GM21825 (cell line): ENCODE measurements around the gene TSPAN18.

Source experiments
- ATAC-seq: cut with Tn5 transposase; IDR thresholded peaks from one replicate; pipeline ENCODE4 v1.9.1; 2021; ENCODE audit warnings: mild to moderate bottlenecking, moderate library complexity; ENCODE audit not compliant: unreplicated experiment

TSPAN18 gene

DNA sequence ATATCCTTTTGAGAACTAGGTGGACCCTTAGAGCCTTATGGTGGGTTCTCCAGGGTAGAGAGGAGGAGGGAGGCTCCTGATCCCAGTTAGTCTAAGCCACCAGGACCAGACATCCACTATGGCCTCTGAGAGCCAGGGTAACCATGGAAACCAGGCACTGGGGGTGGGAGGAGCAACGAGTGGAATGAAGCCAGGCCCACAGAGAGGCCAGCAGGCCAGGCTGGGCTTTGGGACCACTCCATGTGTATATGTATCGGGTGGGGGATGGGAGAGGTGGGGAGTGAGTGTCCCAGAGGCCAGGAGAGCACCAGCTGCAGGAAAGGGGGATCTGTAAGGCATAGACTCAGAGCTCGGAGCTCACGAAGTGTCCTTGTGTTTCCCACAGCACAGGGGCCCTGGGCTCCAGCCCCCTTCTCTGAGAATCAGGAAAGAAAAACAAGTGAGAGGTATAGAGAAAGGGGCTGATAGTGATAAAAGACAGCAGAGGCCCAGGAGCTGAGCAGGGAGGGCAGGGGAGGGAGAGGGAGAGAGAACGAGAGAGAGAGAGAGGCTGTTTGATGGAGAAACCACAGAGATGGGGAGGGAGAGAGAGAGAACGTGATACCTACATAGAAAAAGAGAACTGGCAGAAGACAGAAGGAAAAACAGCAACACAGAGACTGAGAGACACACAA is 15.5 kb upstream of the TSPAN18 start:
- ATAC-seq, result no peak

DNA sequence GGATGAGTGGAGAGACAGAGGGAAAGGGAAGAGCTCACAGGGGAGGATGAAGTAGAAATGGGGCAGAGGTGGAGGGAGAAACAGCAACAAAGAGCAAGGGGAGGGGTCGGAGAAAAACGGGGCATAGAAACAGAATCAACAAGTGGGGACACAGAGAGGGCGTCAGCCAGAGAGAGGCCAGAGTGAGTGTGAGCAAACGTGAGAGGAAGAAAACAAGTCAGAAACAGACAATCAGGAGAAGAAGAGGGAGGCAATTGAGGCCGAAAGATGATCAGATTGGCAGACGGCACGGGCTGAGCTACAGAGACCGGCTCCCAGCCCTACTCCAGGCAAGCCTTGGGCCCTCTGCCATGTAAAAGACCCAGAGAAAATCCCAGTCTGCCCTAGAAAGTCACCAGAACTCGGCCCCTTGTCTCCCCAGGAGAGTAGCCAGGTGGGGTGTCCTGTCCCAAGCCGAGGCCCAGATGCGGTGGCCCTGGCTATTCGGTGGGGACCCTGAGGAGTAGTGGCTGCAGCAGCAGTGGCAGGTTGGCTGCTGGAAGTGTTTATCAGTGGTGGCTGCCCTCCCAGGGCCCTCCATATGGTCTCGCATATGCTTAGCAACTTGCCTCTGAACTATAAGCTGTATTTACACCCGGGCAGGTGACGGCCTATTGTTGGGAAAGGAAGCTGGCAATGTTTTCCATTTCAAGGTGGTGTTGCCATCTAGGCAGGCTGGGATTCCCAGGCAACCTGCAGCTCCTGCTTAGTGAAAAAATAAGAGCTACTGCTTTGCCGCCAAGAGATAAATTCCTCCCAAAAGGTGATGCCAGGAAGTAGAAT is 14.8 kb upstream of the TSPAN18 start:
- no peak for ATAC-seq

DNA sequence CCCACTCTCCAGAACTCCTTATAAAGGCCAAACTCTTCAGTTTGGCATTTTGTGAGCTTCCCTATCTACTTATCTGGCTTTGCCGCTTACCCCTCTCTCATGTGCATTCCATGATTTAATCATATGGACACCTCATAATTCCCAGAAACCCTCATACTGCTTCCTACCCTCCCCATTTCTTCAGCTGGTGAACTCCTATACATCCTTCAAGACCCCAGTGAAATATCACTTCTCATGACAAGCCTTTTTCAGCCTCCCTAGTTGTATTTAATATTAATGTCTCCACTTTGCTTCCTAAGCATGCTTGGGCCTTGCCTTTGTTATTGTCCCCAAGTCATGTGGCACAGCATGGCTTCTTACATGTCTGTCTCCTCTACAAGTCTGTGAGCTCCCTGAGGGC is 13.7 kb upstream of the TSPAN18 start:
- no peak for ATAC-seq

DNA sequence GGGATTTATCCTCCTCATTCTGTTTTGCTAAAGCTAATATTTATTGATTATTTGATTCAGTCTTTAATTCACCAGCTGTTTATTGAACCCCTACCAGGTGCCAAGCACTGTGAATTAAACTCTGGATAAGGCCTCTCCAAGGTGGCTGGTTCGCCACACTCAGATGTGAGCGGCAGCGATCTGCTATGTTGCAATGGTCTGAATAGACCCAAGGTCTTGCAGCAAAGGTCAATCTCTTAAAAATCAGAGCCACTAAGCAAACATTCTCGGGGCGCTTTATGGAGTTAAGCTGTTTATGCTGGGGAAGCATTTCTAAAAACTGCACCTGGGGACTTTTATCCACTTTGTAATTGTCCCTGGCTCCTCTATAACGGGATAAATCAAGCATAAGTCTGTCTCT is 10.5 kb upstream of the TSPAN18 start:
- ATAC-seq, result no peak

DNA sequence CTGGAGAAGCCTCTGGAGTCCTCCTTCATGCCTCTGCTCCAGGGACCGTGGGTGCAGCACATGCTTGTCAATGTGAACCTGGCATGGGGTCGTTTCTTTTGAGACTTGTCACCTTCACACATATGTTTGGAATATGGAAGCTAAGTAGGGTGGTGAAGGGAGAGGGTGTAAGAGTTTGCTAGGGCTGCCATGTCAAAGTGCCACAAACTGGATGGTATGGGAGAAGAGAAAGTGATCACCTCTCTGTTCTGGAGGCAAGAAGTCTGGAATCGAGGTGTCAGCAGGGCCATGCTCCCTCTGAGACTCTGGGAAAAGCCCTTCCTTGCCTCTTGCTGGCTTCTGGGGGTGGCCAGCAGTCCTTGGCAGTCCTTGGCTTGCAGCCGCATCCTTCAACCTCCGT is 8.7 kb upstream of the TSPAN18 start:
- ATAC-seq, result no peak

DNA sequence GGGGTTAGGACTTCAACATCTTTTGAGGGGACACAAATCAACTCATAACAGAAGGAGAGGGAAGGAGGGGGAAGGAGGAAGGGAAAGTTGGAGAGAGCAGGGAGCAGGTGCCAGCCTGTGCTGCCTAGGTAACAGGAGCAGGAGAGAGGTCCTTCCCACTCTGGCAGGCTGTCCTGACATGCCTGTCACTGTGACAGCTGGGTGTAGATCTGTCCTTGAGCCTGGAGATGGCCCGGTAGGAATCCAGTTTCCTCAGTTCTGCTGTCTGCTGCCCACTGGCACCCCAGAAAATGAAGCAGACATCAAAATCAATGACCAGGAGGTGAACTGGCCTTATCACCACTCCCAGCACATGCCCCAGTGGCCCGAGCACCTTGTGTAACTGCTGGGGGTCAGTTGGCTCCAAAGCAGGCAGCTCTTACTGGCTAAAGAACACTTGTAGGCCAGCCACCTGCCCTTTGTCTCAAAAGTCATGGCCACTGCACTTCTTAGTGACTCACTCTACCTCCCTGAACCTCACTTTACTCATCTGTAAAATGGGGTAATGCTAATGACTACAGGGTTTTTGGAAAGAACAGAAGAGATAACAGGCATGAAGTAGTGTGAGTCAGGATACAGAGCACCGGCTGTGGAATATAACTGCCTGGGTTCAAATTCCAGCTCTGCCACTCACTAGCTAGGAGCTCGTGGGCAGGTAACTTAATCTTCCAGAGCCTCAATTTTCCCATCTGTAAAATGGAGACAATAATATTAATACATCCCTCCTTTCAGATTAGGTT is 8.0 kb upstream of the TSPAN18 start:
- no peak for ATAC-seq

DNA sequence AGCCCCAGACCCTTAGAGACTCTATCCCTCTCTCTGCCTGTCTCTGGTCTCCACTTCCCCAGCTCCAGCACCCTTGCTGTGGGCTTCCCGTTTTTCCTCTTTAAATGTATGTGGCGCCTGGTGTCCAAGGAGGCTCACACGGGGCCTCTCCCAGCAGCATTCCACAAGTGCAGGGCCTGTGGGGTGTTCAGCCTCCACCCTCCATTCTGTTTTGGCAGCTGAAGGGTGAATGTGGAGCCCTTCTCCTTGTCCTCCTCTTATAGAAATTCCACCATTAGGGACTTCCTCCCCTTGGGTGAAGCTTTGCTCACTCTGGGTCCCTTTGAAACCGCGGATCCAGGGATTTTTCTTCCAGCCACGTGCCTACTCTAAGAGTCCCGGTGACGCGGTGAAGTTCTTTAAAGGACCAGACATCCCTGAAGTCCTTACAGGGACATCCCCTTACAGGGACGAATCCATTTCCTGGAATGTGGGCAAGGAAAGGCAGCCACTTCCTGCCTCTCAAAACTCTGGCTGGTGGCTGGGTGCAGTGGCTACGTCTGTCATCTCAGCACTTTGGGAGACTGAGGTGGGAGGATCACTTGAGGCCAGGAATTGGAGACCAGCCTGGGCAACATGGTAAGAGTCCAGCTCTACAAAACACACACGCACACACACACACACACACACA is 1.6 kb upstream of the TSPAN18 start:
- ATAC-seq, result no peak

DNA sequence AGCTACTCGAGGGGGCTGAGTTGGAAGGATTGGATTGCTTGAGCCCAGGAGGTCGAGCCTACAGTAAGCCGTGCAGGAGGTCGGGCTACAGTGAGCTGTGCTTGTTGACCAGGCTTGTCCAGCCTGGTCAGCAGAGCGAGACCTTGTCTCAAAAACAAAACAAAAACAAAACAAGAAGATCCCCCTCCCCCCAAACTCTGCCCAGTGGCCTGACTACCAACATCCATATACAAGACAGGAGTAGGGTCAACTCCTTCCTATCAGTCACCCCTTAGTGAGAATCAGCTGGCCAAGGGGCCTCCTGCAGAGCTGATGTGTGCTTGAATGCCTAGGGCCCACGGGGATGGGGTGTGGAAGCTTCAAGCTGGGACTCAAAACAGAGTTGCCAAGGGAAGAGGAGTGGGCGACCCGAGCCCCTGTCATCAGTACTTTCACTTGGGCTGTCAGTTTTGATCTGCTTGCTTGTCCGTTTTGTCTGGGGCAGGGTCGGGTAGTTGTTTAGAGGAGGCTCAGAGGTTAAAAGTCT is 942 bp upstream of the TSPAN18 start:
- no peak for ATAC-seq

DNA sequence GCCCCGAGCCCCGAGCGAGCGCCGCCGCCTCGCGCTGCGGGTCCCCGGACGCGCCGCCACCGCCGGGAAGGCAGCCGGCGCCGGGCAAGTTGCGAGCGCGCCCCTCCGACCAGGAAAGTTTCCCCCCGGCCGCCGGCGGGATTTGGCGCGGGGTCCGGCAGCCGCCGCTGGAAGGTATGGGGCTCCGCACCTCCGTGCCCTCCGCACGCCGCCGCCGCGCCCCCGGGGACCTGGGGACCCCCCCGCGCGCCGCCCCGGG is 281 bp downstream of the TSPAN18 start:
- no peak for ATAC-seq

DNA sequence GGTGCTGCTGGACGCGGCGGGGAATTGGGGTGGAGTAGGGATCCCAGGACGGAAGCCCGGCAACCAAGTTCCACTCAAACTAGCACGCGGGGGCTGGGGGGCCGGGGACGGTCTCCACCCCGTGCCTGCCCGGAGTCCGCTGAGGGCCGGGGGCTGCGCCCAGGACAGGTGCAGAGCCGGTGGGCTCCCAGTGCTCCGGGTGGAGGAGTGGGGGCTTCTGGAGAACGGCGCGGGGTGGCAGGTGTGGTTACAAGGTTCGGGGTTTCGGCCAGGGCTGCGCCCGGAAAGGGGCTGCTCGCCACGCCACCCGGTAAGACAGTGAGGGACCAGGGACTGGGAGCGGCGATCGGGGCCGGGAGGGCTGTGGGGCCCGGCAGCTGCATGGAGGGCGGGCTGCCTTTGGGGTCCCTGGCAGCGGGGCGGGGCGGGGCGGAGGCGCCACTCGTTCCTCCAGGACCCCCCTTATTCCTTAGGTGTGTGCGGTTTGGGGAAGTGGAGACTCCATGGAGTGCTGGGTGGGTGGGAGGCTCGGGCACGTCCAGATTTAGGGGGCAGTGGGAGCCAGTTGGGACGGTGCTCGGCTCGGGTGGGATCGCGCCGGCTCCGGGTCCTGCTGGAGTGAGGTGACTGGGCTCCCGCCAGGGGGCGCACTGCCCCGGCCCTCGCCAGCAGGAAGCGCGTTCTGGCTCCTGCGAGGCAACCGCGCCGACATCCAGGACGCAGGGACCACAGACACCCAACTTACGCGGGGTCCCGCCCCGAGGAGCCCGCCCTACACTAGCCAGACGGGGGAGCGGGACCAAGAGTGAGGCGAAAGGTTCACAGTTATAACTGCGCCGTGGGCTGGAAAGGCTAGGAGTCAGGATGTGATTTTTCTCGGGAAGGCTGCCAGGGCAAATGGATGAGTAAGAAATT is 868 bp downstream of the TSPAN18 start:
- peak; percentile 50 for ATAC-seq

DNA sequence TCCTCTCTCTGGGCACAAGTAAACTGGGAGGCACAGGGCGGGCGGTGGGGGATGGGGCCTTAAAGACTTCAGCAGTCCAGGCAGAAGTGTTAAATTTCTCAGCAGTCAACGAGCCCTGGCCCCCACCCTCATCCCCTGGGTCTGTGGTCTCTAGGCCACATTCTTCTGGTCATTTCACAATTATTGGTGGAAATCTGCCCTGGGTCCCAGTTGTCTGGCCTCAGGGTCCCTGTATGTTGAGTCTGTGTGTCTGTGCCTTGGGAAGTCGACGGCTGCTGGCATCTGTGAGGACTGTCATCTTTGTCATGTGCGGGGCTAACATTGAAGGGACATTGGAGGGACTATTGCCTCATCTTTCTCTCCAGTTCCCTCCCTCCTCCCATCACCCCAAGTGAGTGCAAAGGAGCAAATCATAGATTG is 1.7 kb downstream of the TSPAN18 start:
- ATAC-seq, result no peak

DNA sequence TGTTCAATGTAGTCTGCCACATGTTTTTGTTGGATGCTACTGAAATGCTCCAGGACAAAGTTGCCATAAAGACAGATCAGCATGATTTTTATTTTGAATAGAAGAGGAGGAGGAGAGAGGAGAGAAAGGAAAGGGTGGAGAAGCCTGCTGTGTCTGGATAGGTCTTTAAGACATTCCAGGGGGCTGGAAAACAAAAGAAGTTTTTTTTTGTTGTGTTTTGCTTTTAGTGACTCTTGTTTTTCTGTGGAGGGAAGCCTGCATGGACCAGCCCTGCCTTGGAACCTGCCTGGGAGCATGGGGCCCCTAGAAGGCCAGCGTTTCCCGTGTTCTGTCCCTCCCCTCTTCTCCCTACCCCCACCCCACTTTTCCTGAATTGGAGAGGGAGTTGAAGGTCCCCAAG is 2.3 kb downstream of the TSPAN18 start:
- ATAC-seq, result no peak

DNA sequence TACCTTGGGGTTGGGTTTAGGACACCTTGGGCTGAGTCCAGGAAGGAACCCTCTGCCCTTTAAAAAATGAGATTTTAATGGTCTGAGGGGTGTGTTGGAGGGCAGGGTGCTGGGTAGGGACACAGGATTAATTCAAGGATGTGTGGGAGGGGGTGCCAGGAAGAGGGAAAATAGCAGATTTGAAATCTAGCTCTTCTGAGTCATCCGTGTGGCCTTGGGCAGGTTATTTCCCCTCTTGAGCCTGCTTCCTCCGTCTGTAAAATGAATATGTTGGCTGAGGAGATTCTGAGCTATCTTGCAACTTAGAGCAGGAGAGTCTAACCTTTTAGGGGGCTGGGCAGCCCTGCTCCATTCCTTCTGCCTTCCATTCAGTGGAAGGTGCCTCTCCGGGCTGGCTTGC is 3.0 kb downstream of the TSPAN18 start:
- ATAC-seq, result no peak

DNA sequence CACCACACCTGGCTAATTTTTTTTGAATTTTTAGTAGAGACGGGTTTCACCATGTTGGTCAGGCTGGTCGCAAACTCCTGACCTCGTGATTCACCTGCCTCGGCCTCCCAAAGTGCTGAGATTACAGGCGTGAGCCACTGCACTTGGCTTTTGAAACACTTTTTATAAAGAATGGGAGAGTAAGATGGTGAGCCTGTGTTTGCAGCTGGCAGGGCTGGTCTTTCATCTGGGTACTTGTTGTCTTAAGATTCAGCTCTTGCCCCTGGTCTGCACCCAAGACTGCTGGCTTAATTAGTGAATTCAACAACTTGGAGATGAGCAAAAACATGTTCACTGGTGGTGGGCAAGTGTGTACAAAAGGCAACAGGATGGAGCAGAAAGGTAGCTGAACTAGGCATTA is 4.0 kb downstream of the TSPAN18 start:
- ATAC-seq, result no peak

DNA sequence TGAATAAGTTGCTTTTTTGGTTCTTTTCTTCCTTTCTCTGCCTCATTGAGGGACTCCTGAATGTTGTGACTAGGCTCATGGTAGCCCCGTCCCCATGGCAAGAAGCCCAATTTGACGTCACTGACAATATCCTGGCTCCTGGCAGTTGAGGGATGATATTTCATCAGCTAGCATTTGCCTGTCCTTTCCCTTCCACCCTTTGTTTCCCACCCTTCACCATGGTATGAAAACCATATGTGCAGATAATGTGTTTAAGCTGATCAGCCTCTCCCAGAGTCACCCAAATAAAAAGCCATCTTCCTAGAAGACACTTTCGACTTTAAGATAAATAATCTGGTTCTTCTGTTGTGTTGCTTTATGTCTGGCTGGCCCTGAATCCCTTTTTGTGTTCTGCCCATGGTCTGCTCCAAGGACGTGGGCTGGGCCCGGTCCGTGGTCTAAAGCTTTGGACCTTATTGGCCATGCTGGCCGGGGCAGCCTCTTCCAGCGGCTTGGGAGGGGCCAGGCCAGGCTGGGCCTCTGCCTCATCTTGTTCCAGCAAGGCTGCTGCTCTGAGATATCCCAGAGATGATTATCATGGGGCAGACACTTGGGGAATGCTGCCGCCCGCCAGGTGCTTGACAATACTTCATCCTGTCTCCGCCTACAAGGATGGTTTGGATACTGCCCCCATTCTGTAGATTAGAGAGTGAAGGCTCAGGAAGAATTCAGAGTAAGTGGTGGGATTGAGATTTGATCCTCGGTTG is 5.1 kb downstream of the TSPAN18 start:
- ATAC-seq, result no peak

DNA sequence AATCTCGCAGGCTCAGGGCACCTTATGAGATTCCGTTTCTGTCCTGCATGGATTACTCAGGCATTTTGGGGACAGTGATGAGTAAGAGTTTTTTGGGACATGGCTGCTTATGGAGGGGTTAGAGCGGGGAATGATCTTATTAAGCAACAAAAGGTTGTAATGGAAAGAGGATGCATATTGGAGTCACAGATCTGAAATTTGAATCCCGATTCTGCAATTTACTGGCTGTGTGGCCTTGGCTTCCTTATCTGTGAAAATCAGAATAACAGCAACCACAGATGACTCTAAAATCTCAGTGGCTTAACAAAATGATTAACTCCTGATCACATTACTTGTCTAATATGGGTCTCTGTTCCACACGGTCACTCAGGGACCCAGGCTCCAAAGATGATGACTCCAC is 5.8 kb downstream of the TSPAN18 start:
- ATAC-seq, result no peak

DNA sequence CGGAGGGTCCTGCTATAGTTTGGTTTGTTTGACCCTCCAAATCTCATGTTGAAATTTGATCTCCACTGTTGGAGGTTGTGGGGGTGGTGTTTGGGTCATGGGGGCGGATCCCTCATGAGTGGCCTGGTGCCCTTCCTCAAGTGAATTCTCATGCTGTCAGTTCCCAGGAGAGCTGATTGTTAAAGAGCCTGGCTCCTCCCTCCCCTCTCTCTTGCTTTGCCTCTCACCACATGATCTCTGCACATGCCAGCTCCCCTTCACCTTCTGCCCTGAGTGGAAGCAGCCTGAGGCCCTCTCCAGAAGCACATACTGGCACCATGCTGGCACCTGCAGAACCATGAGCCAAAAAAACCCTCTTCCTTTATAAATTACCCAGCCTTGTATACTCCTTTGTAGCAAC is 7.1 kb downstream of the TSPAN18 start:
- ATAC-seq, result no peak

DNA sequence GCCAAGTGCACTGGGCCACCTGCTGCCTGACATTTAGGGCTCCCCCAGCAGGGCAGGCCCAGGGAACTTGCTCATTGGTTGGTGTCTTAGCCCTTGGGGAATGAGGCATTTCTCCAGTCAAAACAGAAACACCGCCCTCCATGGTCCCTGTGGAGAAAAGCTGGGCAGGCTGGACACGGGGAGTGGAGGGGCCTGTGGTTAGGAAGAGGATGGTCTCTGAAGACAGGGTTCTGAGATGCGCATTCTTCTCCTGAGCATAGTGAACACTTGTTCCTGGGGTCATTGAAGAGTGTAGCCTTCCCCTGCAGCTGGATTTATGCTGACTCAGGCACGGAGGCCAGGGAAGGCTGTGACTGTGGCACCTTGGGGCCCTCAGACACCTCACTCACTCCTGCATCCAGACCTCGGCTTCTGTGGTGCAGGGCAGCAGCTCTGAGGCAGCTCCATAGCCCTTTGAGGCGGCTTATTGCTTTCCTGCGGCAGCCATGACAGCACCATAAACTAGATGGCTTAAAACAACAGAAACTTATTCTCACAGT is 8.2 kb downstream of the TSPAN18 start:
- no peak for ATAC-seq

DNA sequence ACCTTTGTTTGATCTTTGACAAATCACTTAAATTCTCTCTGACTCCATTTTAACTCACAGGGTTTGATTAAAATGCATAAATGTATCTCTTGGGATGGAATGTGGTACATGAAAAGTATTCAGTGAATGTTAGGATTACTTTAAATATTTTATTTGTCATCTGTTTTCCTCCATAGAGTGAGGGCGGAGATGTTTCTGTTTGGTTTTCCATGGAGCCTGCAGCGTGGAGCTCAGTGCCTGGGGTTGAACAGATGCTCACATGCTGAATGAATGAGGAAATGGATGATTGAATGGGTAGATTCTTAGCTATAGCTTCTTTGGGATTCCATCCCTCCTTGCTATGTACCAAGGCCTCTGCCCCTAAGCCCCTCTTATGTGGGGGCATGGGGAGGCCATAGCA is 10.0 kb downstream of the TSPAN18 start:
- ATAC-seq, result no peak
